Ramos (cell line): ENCODE data around the gene HSPBP1.

Experiments used
- in situ Hi-C: fragments of 300-500 bp; cut with MboI; formaldehyde crosslinking; loops from one replicate; pipeline ENCODE4 v1.14.3; 2022; ENCODE audit warnings: low sequenced_read_pairs; ENCODE audit not compliant: unreplicated experiment

Gene HSPBP1

DNA sequence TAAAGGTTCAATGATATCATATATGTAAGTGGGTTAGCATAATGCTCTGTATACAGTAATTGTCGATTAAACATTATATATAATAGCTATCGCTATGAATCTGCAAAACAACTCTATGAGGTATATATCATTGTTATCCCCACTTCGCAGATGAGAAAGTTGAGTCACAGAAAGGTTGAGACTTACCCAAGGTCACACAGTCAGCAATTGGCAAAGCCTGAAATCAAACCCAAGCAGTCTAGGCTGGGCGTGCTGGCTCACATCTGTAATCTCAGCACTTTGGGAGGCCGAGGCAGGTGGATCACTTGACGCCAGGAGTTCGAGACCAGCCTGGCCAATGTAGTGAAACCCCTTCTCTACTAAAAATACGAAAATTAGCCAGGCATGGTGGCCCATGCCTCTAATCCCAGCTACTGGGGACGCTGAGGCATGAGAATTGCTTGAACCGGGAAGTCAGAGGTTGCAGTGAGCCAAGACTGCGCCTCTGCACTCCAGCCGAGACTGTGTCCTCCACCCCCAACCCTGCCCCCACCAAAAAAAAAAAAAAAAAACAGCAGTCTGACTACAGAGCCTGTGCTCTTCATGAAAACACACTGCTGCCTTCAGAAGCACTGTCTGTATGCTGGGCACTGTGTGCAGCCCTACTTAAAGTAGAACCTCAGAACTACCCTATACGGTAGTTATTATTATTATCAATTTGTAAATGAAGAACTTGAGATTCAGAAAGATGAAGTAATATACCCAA lies 1.3 kb downstream of the HSPBP1 start:
- in situ Hi-C loops = loop anchor here (25.0 kb wide), 1 partner anchor 359 kb away; the partner anchor contains the start of genes CCDC106, ZNF580 and ZNF581

GRCh38 chr19:55277494-55277893 lies 2.4 kb downstream of the HSPBP1 start:
- in situ Hi-C loops = loop anchor here (25.0 kb wide), 1 partner anchor 360 kb away; the partner anchor contains the start of genes CCDC106, ZNF580 and ZNF581

- in situ Hi-C loops = loop anchor here (25.0 kb wide), 1 partner anchor 360 kb away; the partner anchor contains the start of genes CCDC106, ZNF580 and ZNF581
Observed at GRCh38 chr19:55276720-55277430, 3.0 kb downstream of the HSPBP1 start.

GRCh38 chr19:55275851-55276719 lies 3.8 kb downstream of the HSPBP1 start:
- in situ Hi-C loops = loop anchor here (25.0 kb wide), 1 partner anchor 361 kb away; the partner anchor contains the start of genes CCDC106, ZNF580 and ZNF581

DNA sequence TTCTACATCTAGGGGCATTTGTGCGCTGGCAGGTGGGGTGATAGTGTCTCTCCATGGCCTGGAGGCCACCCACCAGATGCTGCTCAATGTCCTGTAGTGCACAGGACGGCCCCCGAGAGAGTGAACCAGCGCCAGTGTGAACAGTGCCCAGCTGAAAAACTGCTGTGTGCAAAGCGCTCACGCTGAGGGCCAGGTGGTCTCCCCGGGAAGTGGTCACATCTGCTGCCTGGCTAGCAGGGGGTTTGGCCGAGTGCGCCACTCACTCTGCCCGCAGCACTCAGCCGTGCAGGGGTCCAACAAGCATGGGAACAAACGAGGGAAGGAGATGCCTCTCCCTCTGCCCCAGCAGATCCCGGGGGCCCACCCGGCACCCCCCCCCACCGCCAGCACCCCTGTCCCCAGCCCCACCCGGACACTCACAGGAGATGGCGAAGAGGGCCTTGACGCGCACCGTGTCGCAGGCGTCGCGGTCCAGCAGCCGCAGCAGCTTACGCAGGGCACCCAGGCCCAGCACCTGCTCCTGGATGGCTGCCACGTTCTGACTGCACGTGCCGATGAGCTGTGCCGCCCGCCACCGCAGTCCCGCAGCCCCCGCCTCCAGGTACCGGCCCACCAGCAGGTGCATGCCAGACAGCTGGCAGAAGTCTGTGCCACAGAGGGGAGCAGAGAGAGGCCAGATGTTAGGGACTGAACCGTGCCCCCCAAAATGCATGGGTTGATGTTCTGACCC lies 5.8 kb downstream of the HSPBP1 start:
- in situ Hi-C loops = no loop called here

- in situ Hi-C loops = no loop called here
Observed at GRCh38 chr19:55272142-55272541, 7.8 kb downstream of the HSPBP1 start.

DNA sequence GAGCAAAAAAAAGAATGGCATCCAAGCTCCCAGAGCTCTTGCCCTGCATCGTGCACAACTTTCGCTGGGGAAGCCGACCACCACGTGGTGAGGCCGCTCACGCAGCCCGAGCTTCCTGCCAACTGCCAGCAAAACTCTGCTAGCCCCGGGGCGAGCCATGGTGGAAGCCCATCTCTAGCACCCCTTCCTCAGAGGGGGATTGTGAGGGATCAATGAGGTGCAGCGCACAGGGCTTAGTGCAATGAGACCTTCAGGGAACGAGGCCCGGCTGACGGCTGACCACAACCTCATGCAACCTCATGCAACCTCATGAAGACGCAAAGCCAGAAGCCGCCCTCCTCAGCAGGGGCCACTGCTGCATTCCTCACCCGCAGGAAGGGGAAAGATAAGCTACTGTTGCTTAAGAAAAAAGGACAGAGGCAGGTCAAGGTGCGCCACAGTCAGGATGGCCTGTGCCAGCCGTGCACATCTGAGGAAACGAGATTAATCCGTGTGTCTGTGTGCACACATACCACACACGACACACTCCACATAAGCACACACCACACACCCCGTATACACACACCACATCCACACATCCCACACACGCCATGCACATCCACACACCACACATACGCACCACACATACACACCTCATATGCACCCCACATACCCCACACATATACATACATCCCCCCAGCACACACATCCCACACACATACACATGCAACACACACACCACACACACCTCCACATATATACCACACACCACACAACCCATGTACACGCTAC lies 9.6 kb downstream of the HSPBP1 start:
- in situ Hi-C loops = no loop called here

DNA sequence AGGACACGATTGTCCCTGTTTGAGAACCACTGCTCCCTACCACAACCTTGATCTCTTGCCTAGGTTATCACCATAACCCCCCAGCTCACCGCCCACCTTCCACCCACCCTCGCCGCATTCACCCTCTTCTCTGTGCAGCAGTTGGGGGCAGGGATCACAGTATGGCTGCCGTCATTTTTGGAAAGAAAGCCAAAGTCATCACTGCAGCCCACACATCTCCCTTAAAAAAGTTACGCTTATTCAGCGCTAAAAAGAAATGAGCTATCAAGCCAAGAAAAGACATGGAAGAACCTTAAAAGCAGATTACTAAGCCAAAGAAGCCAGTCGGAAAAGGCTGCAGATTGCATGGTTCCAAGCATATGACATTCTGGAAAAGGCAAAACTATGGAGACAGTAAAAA lies 10.6 kb downstream of the HSPBP1 start:
- in situ Hi-C loops = no loop called here

GRCh38 chr19:55266840-55267239 lies 13.1 kb downstream of the HSPBP1 start:
- in situ Hi-C loops = no loop called here

- in situ Hi-C loops = no loop called here
Observed at GRCh38 chr19:55266404-55266803, 13.5 kb downstream of the HSPBP1 start.

GRCh38 chr19:55265723-55266386 lies 14.1 kb downstream of the HSPBP1 start:
- in situ Hi-C loops = no loop called here

DNA sequence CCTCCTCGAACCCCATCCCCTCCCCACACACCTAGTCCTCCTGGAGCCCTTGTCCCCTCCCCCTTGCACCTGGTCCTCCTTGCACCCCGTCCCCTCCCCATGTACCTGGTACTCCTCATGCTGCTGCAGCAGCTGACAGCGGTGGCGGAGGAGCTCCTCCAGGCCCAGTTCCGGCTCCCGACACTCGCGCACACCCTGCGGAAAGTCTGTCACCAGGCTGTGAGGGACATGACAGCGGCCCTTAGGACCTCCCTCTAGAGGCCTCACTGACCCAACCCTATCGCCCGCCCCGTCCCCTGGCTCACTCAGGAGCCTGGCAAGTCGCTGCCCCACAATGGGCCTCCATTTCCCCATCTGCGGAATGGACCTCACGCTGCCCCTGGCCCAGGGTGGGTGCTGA lies 14.7 kb downstream of the HSPBP1 start:
- in situ Hi-C loops = no loop called here

GRCh38 chr19:55264531-55264930 lies 15.4 kb downstream of the HSPBP1 start:
- in situ Hi-C loops = no loop called here

DNA sequence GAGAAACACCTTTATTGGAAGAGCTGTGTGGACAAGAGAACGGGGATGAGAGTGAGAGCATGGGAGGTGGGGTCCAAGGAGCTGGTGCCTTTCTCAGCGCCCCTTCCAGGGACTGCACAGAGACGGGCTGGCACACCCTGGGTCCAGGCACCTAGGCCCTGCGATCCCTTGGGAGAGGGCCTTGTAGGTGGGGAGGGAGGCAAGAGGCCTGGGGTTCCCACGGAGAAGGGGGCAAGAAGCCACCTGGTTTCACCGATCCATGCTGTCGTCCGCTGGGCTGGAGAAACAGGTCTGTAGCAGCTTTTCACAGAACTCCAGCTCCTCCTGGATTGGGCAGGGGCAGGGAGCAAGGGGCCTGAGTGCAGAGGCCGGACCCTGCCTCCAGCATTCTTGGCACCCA lies 17.6 kb downstream of the HSPBP1 start:
- in situ Hi-C loops = no loop called here

GRCh38 chr19:55261671-55262126 lies 18.2 kb downstream of the HSPBP1 start:
- in situ Hi-C loops = no loop called here

DNA sequence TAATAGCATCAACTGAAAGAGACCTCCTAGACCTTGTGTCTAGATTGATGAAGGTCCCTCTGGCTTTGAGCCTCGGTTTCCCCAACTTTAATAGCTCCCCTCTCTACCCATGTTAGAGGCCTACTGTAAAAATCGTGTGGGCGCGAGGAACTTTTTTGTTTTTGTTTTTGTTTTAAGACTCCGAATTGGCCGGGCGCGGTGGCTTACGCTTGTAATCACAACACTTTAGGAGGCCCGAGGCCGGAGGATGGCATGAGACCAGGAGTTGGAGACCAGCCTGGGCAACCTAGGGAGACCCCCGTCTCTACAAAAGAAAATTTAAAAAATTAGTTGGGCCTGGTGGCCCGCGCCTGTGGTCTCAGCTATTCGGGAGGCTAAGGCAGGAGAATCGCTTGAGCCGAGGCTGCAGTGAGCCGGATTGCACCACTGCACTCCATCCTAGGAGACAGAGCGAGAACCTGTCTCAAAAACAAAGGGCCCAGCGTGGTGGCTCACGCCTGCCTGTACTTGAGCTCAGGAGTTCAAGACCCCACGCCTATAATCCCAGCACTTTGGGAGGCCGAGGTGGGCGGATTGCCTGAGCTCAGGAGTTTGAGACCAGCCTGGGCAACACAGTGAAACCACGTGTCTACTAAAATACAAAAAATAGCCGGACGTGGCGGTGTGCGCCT lies 20.2 kb downstream of the HSPBP1 start:
- in situ Hi-C loops = no loop called here

DNA sequence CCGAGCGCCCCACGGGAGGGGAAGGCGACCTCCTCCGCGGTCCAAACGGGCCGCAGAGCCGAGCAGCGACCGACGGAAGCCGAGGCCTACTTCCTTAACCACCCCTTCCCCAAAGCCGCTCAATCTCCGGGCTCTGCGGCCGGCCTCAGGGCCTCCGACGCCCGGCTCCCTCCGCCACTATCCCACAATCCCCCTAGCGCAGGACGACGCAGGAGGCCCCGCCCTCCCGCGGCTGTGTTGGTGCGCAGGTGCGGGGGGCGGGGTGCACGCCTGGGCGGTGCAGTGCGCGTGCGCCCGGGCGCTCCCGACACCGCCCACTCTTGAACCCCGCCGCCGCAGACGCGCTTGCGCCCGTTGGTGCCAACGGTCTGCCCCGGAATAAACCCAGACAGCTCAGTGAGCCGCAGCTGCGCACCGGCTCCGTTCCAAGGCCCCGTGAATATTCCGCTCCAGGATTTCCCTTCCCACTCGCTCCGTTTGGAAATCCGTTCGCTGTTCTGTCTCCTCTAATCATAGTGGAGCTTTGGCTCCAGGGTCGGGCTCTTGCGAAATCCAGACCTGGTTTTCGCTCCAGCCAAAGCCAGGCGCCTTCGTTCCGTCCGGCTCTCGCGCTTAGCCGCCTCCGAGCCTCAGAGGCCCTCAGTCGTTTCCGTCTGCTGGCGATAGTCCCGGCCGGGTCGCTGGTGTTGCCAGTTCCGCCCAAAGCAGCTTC lies 20.9 kb downstream of the HSPBP1 start, which contains the start of gene PPP6R1:
PPP6R1 (minus strand) TSS at position 190 of the 712 bp plus-strand sequence. CDS start 11,914 bp downstream, outside the sequence.
- in situ Hi-C loops = no loop called here
